GM18526 (cell line): Measurements from ENCODE around the gene NPAS2.

Experiments used
- POLR2A ChIP-seq: IDR thresholded peaks from 3 replicates; pipeline ENCODE4 v1.6.1; 2011; ENCODE audit not compliant: insufficient read length; ENCODE audit errors: extremely low read depth

NPAS2 gene

GRCh38 chr2:100819370-100820272 is at the start of gene NPAS2:
TSS of gene NPAS2 (plus strand) at chr2:100820139. CDS start at chr2:100904755, 84,616 bp downstream.
- no peak for TF ChIP-seq POLR2A

- no peak for TF ChIP-seq POLR2A
These were observed 48.8 kb upstream of the NPAS2 start for GRCh38 chr2:100771125-100771524.

GRCh38 chr2:100773538-100773937 is 46.4 kb upstream of the NPAS2 start:
- TF ChIP-seq POLR2A = no peak

GRCh38 chr2:100776445-100776844 is 43.5 kb upstream of the NPAS2 start:
- no peak for TF ChIP-seq POLR2A

- no peak for TF ChIP-seq POLR2A
These were observed 41.1 kb upstream of the NPAS2 start for GRCh38 chr2:100778637-100779450.

GRCh38 chr2:100779908-100780202 is 40.1 kb upstream of the NPAS2 start:
- TF ChIP-seq POLR2A = no peak

GRCh38 chr2:100780203-100781008 is 39.5 kb upstream of the NPAS2 start:
- no peak for TF ChIP-seq POLR2A

- no peak for TF ChIP-seq POLR2A
These were observed 39.0 kb upstream of the NPAS2 start for GRCh38 chr2:100781009-100781325.

GRCh38 chr2:100781523-100782379 is 38.2 kb upstream of the NPAS2 start:
- TF ChIP-seq POLR2A = no peak

- no peak for TF ChIP-seq POLR2A
These were observed 37.5 kb upstream of the NPAS2 start for GRCh38 chr2:100782380-100782878.

GRCh38 chr2:100783987-100784386 is 36.0 kb upstream of the NPAS2 start:
- no peak for TF ChIP-seq POLR2A

- TF ChIP-seq POLR2A = no peak
These were observed 35.3 kb upstream of the NPAS2 start for GRCh38 chr2:100784681-100785080.

- TF ChIP-seq POLR2A = no peak
These were observed 34.2 kb upstream of the NPAS2 start for GRCh38 chr2:100785626-100786296.

GRCh38 chr2:100786297-100786658 is 33.7 kb upstream of the NPAS2 start:
- TF ChIP-seq POLR2A = no peak

- TF ChIP-seq POLR2A = no peak
These were observed 33.0 kb upstream of the NPAS2 start for GRCh38 chr2:100786985-100787384.

- no peak for TF ChIP-seq POLR2A
These were observed 30.6 kb upstream of the NPAS2 start for GRCh38 chr2:100789361-100789760.
